Measurements from ENCODE around the gene SPAG16.
"Not testable (repeated sequence)": the region's sequence is repeated elsewhere in the genome, so short reads cannot be mapped to it uniquely, and the experiment has no call there.

SPAG16 gene

DNA sequence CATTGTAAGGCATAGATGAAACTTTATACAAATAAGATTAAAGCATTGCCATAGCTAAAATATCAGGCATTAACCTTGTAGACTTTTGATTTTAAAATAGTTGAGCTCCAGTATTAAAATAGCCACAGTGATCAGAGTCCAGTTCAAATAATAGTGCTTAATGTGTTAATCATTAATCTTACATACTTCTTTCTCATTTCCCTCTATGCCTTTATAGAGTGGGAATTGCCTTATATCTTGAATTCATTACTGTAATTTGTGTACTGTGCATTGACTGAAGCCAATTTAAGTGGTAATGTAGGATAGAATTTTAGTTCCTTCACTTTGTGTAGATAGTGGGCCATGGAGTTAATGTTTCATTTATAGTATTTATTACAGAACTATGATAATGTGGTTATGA is 577.4 kb downstream of the SPAG16 start:
- no peak for DNase-seq

DNA sequence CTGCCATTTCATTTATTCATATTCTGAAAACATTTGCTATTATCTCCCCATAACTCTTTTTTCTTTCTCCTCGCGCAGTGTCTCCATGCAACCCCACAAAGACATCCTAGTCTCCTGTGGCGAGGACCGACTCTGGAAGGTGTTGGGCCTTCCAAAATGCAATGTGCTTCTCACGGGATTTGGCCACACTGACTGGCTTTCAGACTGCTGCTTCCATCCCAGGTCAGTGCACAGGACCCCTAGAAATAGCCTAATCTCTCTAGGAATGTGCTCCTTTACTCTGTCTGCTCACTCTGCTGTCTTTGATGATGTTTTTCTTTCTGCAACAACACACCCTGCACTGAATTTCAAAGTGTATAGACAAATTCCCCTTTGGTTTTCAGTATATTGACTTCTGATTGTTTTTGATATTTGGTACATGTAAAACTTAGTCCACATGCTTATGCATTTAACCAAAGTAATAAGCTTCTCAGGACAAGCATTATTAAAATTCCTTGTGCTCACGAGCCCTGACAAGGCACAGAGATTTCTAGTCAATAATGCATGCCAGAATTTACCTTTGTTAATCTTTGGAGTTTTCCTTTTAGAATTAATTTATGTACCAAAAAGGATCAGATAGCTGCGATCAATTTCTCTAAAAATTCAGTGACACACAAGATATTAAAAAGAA is 578.3 kb downstream of the SPAG16 start:
- no peak for DNase-seq

GRCh38 chr2:213863541-213863940 is 579.3 kb downstream of the SPAG16 start:
- DNase-seq: no peak

DNA sequence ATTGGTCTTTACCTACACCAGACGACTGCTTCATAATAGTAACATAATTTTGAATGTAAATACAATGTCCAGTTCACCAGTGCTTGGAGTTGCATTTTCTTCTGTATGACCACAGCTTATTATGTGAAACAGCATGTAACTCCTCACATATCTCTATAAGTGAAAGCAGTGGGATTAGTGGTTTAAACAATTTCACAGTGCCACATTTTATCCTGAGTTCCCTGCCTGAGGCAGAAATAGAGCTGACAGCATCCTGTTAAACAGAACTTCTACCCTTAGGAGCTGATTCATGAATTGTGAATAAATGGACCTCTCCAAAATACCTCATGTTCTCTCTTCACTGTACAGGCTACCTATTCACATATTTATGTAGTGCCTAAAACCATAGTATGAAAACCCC is 584.3 kb downstream of the SPAG16 start:
- no peak for DNase-seq

DNA sequence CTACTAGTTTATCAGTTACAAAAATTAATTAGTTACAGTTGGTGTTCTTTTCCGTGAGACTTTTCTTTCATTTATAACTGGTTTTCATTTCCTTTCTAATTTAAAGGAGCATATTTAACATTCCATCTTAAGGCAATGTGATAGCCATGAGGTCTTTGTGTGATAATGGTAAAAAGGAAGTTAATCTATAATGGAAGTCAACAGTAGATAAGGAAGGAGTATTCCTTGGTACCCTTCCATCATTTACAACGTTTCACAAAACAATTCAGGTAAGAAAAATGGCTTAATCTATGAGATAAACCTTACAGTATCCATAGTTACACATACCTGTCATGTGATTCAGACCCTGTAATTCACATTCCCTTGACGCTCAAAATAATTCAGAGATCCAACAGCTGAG is 601.2 kb downstream of the SPAG16 start:
- DNase-seq: no peak

GRCh38 chr2:213914510-213914909 is 630.2 kb downstream of the SPAG16 start:
- no peak for DNase-seq

GRCh38 chr2:213920014-213920413 is 635.8 kb downstream of the SPAG16 start:
- DNase-seq: no peak

GRCh38 chr2:213923543-213923942 is 639.3 kb downstream of the SPAG16 start:
- DNase-seq: no peak

DNA sequence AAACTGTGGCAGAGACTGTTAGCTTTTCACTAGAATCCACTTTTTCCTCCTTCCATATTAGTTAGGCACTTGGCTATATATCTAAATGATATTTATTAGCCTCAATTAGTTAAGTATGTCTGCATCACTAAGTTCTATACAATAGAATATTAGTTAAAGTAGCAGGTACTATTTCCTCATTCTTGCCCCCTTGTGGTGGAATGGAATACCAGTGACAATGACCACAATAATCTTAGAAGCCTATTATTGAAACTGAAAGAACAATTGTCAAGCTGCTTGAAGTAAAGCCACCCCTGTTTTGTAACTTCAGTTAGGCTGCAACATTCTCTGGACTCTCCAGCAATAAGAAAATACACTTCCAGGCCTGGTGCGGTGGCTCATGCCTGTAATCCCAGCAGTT is 650.3 kb downstream of the SPAG16 start:
- DNase-seq: no peak

DNA sequence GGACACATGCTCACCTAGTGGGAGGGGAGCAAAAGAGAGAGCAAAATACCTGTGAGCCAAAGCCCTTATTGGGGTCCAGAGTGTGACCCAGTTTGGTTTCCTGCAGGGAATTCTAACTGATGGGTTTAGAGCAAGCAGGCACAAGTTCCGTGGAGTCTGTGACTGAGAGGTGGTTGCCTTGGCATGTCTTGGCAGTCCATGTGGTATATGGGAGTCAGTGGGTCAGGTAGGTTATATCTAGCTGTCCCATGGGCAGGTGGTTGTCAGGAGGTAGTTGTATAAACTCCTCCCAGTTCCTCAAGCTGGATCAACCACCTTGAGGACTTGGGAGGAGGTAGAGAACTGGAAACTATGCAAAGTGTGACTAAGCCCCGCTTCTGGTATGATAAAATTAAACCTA is 673.8 kb downstream of the SPAG16 start:
- no peak for DNase-seq

DNA sequence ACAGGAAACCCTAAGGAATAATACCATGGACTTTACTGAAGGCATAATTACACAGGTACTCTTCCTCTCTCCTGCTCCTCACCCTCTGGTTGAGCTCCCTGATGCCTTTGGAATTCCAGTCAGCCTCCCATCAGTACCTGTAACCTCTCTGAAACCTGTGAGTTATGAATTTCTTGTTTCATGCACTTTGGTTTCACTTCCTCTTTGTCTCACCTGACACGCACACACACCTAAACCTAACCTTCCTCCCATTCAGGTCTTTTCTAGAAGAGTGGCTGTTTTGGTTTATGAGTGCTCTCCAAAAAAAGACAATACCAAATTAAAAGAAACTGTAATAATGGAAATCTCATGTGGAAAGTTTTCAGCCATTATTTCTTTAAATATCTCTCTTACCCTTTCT is 675.3 kb downstream of the SPAG16 start:
- DNase-seq: no peak

GRCh38 chr2:213971536-213971935 is 687.3 kb downstream of the SPAG16 start:
- no peak for DNase-seq

DNA sequence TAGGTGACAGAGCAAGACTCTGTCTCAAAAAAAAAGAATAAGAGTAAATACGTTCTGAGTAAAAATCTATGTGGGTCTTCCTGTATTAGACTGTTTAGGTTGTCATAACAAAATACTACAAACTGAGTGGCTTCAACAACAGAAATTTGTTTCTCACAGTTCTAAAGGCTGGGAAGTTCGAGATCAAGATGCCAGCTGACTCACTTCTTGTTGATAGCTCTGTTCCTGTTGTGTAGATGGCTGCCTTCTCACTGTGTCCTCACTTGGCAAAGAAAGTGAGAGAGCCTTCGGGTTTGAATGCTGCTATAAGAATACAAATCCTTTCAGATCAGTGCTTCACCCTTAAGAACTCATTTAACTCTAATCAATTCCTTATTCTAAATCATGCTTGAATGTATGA is 696.6 kb downstream of the SPAG16 start:
- DNase-seq: no peak

DNA sequence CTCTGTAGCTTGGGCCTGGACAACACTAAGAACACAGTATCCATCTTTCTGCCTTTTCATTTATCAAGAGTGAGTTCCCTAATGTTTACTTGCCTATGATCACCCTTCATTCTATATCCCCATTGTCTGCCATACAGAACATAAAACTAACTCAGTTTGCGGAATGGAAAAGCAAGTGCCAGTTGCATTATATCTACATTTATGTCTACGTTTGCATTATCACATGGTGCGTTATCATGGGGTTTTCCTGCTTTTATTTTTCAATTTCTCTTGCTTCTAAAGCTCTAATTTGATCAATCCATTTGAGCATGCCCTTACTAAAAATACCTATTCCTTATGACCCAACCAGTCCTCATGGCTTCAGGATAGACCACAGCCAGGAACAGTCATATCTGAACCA is 704.9 kb downstream of the SPAG16 start:
- DNase-seq: no peak

DNA sequence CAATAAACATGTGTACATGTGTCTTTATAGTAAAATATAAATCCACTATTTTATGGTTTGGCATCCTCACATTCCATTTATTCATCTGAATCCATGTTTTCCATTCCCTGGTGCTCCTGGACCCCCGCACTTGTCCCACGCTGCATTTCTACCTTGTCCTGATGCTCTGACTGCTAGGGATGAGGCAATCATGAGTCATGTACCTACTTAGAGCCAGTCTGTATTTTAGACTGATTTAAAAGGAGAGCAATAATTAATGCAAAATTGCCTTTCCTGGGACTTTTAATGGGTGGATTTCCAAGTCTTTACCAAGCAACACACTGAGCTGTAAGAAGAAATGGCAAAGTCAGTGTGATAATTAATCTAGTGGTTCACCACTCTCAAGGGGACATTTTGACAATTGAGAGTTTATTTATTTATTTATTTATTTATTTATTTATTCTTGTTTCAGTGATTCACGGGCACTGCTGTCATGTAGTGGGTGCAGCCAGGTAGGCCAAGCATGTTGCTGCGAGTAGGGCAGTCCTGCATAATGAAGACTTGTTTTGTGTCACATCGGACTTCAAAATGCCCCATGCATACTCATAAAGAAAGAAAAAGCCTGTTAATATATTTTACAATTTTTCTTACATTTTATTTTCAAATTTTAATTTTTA is 707.3 kb downstream of the SPAG16 start:
- no peak for DNase-seq

DNA sequence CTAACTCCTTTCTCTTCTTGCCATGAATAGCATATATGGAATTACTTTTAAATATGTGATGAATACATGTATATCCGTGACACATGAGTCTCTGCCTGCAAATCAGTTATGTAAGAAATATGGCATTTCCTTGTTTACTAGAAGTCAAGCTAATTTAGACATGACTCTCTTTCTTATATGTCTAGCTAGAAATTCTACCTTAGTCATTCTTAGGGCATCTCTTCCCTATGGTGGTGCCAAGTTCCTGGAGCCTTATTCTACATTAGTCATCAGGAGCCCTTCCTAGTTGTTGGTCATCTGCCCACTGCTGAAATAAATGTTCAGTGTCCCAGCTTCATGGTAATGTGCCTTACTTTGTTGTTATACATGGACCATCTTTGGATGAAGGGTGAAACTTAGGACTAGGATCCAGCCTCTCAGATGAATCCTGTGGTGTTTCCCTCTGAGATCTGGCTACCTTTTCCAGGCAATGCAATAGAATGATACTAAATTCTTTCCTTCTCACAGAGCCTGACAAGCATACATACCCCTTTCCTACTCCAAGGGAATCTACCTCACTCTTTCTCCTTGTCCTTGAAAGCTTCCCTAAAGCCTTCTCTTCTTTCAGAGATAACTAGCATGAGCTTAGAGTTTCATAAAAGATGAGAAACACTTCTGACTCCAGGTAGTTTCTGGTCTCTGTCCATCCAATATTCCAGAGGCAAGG is 711.3 kb downstream of the SPAG16 start:
- DNase-seq: no peak

DNA sequence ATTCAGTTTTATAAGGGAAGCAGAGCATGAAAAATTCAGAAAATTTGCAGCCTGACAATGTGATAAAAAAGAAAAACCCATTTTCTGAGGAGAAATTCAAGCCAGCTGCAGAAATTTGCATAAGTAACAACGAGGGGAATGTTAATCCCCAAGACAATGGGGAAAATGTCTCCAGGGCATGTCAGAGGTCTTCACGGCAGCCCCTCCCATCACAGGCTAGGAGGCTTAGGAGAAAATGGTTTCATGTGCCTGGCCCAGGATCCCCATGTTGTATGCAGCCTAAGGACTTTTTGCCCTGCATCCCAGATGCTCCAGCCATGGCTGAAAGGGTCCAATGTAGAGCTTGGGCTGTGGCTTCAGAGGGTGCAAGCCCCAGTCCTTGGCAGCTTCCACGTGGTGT is 714.7 kb downstream of the SPAG16 start:
- DNase-seq: not testable (repeated sequence)

GRCh38 chr2:214004463-214004862 is 720.2 kb downstream of the SPAG16 start:
- DNase-seq: no peak

GRCh38 chr2:214005337-214005736 is 721.1 kb downstream of the SPAG16 start:
- no peak for DNase-seq

- no peak for DNase-seq
Measured at GRCh38 chr2:214006601-214007000, 722.3 kb downstream of the SPAG16 start.

- no peak for DNase-seq
Measured at GRCh38 chr2:214011676-214012075, 727.4 kb downstream of the SPAG16 start.

DNA sequence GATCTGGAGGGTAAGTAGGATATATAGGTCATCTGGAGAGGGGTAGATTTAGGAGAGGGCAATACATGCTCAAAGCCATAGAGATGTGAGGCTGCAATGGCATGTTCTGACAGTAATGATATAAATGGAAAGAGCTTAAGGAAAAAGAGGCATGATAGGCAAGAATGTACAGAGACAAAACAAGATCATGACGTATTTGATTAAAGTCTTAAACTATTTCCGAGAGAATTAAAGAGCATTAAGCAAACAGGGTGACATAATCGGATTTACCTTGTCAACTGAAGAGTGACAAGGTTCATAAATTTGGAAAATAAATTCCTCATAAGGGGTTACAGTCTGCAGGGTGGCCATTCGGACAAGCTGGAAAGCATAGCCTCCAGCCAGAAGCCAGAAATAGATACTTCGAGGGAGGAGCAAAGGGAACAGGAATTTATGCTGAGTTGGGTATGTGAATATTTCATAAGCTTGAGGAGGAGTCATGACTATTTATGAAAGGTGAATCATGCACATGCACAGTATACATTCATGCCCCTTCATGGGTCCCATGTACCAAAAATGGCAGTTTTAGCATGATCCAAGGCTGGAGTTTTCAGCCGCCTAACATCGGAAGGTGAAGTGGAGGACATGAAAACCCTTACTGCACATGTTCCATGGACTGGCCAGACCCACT is 730.4 kb downstream of the SPAG16 start:
- DNase-seq: no peak

GRCh38 chr2:214019229-214019972 is 735.1 kb downstream of the SPAG16 start:
- DNase-seq: no peak

Measured in NCI-H1048 (cell line).